HL-60 (cell line): ENCODE measurements around the gene DMD.

Experiments
- DNase-seq, 2 experiments: peaks; one replicate each; pipeline ENCODE4 v3.0.0-alpha.2; 2010 to 2020; ENCODE audit warnings: low read depth in 1 of 2, low spot score in 1 of 2
- H3K27ac ChIP-seq: fragments of 250-450 bp; sonication (Bioruptor Pico); replicated peaks from 2 replicates; pipeline ENCODE4 v1.5.1; 2020; ENCODE audit warnings: mild to moderate bottlenecking, moderate library complexity
- H3K27me3 ChIP-seq: fragments of 250-450 bp; sonication (Bioruptor Pico); 2 replicates; pipeline ENCODE4 v1.5.1; 2021; ENCODE audit warnings: mild to moderate bottlenecking, moderate library complexity; ENCODE audit not compliant: insufficient read depth, poor library complexity, severe bottlenecking
- H3K4me3 ChIP-seq: replicated peaks from 2 replicates; pipeline ENCODE4 v1.5.1; 2011; ENCODE audit warnings: mild to moderate bottlenecking, control low read depth, low read length; ENCODE audit not compliant: insufficient read depth
- CTCF ChIP-seq: IDR thresholded peaks from one replicate; pipeline ENCODE4 v1.5.1; 2011; ENCODE audit warnings: low read length, control low read depth, inconsistent platforms; ENCODE audit not compliant: insufficient read depth
- GABPA ChIP-seq: IDR thresholded peaks from 2 replicates; pipeline ENCODE4 v1.6.1; 2012; ENCODE audit warnings: low read depth
- POLR2AphosphoS5 ChIP-seq: IDR thresholded peaks from 2 replicates; pipeline ENCODE4 v1.6.1; 2012; ENCODE audit warnings: low read depth
- REST ChIP-seq: IDR thresholded peaks from 2 replicates; pipeline ENCODE4 v1.6.1; 2012; ENCODE audit warnings: low read depth; ENCODE audit not compliant: insufficient replicate concordance
- SPI1 ChIP-seq: IDR thresholded peaks from 2 replicates; pipeline ENCODE4 v1.6.1; 2012; ENCODE audit warnings: low read depth, mild to moderate bottlenecking, borderline replicate concordance

The DMD gene

GRCh38 chrX:32496671-32497070 lies 714.7 kb downstream of the DMD start:
- no peak for DNase-seq
- Histone ChIP-seq H3K4me3 (no peak overlapping the region), H3K27me3 (no peaks in the 10 kb centered on the region), H3K27ac (no peak overlapping the region)
- TF ChIP-seq SPI1 = no peak
- TF ChIP-seq GABPA = no peak
- no peak for TF ChIP-seq CTCF
- no peak for TF ChIP-seq POLR2AphosphoS5
- no peak for TF ChIP-seq REST

GRCh38 chrX:32495855-32496254 lies 715.5 kb downstream of the DMD start:
- no peak overlapping the region for H3K27ac ChIP-seq
- DNase-seq = no peak
- TF ChIP-seq CTCF (no peak), SPI1 (no peak), POLR2AphosphoS5 (no peak), REST (no peak), GABPA (no peak)
- H3K27me3 ChIP-seq = no peaks in the 10 kb centered on the region
- H3K4me3 ChIP-seq = no peak overlapping the region

- Histone ChIP-seq H3K4me3 (no peak overlapping the region), H3K27me3 (no peaks in the 10 kb centered on the region), H3K27ac (no peak overlapping the region)
- DNase-seq = no peak
- TF ChIP-seq REST (no peak), GABPA (no peak), POLR2AphosphoS5 (no peak), CTCF (no peak), SPI1 (no peak)
These were observed 722.2 kb downstream of the DMD start for GRCh38 chrX:32489125-32489524.
